Stimulated activated CD4-positive, alpha-beta T cell treated with anti-CD3 and anti-CD28 coated beads, Interleukin-12 subunit alpha, Interleukin-12 subunit beta, amount 100 ng/mL, for 48 hours (primary cell): ENCODE data around the gene YJEFN3.
A peak's percentile ranks its signal among the peaks of the same experiment; 100 is the strongest.

Experiments
- DNase-seq, 3 donors: peaks; one replicate each; pipeline ENCODE4 v3.0.0-alpha.2; 2020; ENCODE audit warnings: low read depth in 2 of 3, low spot score in 1 of 3

Gene YJEFN3

DNA sequence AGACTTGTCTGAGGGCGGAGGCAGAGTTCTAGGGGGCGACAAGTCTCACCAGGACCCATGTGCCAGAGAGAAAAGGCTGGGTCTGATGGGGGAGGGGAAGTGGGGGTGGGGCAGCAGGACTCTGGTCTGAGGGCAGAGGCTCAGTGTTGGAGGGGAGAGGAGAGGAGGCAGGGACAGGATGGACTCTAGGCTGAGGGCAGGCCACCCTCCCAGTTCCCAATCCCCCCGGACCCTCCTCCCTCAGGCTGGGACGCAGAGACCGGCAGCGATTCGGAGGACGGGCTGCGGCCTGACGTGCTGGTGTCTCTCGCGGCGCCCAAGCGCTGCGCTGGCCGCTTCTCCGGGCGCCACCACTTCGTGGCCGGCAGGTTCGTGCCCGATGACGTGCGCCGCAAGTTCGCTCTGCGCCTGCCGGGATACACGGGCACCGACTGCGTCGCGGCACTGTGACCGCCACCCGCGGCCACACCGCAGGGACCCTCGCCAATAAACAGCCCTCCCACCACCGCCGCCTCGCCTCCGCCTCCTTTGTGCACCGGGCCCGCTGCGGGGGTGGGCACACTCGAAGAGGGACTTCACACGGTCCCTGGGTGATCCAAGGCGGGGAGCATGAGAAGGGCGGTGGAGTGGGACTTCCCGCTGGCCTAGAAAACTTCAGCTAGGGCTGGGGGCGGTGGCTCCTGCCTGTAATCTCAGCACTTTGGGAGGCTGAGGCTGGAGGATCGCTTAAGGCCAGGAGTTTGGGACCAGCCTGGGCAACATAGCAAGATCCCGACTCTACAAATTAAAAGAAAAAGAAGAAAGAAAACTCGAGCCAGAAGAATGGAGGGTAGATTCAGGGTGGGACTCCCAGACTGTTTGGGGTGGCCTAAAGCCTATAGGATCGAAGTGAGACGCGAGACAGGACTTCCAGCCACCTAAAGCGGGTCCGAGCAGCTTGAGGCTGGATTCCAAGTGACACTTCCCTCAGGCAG lies 8.7 kb downstream of the YJEFN3 start:
- DNase-seq, result no peak

DNA sequence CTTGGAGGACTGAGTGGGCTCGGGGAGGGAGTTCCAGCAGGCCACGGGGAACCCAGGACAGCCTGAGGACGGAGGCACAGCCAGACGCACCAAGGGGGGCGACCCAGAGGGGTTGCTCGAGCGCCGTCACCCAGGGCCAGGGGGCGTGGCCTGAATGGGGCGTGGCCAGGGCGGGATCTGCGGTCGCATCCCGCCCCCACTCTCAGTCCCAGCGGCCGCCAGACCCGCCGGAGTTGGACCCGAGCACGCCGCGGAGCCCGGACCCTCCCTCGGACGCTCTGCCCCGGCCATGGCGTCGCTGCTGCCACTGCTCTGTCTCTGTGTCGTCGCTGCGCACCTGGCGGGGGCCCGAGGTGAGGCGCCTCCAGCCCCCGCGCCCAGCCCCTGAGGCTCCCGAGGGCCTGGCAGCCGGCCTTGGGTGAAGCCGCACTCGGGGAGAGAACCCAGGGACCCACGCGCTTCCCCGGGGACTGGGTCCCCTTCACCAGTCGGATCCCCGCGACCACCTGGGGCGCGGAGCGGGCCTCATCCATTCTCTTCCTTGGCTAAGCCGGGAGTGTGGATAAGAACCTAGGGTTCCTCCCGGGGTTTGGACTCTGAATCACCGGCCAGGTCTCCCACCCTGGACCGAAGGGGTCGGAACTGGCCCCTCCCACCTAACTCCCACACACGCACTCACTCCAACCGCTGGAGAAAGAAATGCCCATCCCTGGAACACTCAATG lies 9.5 kb downstream of the YJEFN3 start, which contains the start of gene CILP2:
CILP2 (plus strand) TSS at position 205 of the 724 bp plus-strand sequence; CDS start at position 290, 85 bp downstream.
- no peak for DNase-seq

DNA sequence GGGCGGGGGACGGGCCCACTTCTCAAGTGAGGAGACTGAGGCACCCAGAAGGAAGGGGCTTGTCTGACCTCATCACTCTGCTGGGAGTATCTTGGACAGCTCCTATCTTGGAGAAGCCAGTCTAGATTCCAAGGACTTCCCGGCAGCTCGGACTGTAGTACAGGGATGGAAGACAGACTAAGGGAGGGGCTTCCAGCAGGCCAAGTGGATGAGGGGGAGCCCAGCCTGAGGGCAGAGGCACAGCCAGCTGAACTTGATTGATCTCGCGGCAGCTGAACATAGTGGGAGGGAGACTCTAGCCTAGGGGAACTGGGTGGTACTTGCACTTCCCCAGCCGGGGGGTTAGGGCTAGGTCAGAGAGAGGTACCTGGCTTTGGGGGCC lies 10.1 kb downstream of the YJEFN3 start:
- DNase-seq, result no peak

DNA sequence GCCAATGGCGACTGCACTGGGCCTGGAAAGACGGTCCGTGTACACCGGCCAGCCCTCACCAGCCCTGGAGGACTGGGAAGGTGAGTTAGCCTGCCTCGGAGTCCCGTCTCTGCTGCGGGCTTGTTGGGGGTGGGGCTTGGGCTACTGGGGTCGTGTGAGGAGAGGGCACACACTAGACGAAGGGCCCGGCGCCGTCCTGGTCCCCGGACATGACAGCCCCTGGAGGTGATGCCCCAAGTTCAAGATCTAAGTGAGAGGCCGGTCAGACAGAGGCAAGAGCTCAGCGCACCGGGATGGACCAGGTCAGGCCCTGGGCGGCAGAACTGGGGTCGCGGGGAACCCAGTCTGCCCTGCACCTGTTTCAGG lies 11.0 kb downstream of the YJEFN3 start:
- DNase-seq, result no peak

DNA sequence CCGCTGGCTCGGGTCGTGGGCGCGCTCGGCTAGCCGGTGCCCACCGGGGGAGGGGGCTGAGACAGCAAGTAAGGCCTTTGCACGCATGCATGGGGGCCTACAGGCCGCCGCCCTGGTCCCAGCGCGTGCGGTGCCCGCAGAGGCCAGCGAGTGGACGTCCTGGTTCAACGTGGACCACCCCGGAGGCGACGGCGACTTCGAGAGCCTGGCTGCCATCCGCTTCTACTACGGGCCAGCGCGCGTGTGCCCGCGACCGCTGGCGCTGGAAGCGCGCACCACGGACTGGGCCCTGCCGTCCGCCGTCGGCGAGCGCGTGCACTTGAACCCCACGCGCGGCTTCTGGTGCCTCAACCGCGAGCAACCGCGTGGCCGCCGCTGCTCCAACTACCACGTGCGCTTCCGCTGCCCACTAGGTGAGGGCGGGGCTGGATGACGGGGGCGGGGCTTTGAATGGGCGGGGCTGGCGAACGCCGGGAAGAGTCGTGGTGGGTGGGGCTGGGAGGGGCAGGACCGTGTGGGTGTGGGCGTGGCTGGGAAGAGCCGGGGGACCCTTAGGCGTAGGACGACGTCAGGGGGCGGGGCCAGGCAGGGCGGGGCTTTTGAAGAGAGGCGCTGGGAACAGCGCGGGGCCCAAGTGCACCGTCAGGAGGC lies 11.5 kb downstream of the YJEFN3 start:
- peak; percentile 69 to 80 (median 75) for DNase-seq

DNA sequence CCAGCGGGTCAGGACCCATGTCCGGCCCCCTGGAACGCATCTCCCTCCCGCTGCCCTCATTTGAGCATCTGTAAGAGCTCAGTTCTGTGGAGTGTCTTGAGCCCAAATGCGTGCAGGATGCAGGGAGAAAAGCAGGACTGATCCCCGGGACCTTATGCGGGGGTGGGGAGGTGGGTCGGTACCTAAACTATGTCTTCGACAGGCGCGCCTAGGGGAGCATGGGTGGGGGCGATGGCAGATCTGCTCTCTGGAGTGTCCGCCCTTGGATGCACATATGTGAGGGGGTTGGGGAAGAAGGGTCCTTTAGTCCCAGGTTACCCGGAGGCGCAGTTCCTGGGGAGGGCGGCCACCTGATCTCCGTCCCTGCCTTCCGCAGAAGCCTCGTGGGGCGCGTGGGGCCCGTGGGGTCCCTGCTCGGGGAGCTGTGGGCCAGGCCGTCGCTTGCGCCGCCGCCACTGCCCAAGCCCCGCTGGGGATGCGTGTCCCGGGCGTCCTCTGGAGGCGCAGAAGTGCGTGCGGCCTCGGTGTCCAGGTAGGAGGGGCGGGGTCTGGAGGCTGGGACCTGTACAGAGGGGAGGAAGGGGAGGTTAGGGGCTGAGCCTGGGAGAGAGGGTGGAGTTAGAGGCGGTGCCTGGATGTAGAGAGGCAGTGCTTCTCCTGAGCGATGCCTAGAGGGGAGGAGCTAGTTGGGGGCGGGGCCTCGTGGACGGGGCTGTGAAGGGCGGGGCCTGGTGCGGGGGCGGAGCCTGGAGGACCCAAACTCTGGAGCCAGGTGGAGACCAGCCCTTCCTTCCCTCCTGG lies 12.2 kb downstream of the YJEFN3 start:
- DNase-seq, result peak; percentile 73 to 84 (median 79)

DNA sequence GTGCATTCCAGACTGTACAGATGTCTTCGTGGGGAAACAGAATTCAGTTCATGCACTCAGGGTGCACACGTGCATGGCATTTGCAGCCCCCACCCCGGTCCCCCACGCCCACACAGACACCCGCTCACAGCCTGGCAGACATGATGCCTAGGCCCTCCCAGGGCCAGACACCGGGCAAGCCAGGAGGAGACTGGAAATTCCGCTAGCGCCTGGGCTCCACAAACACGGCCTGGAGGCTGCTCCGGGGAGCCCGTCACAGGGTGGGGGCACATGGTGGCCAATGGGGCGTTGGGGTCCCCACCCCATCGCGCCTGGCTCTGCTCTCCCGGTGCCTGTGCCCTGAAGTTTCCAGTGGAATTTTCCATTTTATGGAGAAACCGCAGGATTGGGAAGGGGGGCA lies 12.9 kb downstream of the YJEFN3 start:
- DNase-seq, result no peak

DNA sequence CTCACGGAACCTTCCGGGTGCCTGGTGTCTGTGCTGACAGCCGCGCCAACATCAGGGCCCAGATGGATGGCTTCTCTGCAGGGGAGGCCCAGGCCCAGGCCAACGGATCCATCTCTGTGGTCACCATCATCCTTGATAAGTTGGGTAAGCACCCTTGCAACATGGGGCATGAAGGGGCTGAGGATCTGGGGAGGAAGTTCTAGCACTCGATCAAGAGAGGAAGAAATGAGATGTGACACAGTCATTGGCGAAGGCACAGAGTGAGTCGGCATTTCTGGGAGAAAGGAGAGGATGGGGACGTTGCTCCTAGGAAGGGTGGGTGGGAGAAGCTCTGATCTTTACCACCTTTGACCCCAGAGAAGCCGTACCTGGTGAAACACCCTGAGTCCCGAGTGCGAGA lies 13.8 kb downstream of the YJEFN3 start:
- DNase-seq, result no peak

DNA sequence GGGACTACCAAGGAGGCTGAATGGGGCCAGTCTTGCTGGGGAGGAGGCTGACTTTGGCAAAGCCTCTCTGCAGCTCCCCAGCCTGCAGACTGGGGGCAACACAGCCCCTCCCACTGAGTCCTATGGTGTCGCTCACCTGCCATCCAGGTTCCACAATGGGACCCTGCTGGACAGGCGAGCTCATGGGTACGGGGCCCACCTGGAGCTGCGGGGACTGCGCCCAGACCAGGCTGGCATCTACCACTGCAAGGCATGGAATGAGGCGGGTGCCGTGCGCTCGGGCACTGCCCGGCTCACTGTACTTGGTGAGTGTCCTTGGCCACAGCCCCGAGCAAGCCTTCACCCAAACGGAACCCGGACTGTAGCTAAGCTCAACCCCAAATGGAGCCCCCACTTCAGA lies 14.4 kb downstream of the YJEFN3 start:
- DNase-seq, result no peak

DNA sequence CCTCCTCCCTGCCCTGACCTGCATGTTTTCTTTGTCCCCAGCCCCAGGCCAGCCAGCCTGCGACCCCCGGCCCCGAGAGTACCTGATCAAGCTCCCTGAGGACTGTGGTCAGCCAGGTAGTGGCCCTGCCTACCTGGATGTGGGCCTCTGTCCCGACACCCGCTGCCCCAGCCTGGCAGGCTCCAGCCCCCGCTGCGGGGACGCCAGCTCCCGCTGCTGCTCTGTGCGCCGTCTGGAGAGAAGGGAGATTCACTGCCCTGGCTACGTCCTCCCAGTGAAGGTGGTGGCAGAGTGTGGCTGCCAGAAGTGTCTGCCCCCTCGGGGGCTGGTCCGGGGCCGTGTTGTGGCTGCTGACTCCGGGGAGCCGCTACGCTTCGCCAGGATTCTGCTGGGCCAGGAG lies 14.9 kb downstream of the YJEFN3 start:
- DNase-seq, result no peak

DNA sequence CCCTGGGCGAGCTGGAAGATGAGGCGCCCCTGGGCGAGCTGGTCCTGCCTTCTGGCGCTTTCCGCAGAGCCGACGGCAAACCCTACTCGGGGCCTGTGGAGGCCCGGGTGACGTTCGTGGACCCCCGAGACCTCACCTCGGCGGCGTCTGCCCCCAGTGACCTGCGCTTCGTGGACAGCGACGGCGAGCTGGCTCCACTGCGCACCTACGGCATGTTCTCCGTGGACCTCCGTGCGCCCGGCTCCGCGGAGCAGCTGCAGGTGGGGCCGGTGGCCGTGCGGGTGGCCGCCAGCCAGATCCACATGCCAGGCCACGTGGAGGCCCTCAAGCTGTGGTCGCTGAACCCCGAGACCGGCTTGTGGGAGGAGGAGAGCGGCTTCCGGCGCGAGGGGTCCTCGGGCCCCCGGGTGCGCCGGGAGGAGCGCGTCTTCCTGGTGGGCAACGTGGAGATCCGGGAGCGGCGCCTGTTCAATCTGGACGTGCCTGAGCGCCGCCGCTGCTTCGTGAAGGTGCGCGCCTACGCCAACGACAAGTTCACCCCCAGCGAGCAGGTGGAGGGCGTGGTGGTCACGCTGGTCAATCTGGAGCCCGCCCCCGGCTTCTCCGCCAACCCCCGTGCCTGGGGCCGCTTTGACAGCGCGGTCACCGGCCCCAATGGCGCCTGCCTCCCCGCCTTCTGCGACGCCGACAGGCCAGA lies 15.7 kb downstream of the YJEFN3 start:
- DNase-seq, result no peak

DNA sequence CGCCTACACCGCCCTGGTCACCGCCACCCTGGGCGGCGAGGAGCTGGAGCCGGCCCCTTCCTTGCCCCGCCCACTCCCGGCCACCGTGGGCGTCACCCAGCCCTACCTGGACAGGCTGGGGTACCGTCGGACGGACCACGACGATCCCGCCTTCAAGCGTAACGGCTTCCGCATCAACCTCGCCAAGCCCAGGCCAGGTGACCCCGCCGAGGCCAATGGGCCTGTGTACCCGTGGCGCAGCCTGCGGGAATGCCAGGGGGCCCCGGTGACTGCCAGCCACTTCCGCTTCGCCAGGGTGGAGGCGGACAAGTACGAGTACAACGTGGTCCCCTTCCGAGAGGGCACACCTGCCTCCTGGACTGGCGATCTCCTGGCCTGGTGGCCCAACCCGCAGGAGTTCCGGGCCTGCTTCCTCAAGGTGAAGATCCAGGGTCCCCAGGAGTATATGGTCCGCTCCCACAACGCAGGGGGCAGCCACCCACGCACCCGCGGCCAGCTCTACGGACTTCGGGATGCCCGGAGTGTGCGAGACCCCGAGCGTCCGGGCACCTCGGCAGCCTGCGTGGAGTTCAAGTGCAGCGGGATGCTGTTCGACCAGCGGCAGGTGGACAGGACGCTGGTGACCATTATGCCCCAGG lies 16.4 kb downstream of the YJEFN3 start:
- no peak for DNase-seq

DNA sequence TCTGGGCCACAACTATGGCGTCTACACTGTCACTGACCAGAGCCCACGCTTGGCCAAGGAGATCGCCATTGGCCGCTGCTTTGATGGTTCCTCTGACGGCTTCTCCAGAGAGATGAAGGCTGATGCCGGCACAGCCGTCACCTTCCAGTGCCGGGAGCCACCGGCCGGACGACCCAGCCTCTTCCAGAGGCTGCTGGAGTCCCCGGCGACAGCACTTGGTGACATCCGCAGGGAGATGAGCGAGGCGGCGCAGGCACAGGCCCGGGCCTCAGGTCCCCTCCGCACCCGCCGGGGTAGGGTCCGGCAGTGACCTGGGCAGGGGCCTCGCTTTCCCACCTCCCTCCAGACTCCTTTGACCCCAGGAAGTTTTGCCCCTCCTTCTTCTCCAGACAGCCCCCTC lies 17.0 kb downstream of the YJEFN3 start:
- DNase-seq, result no peak

DNA sequence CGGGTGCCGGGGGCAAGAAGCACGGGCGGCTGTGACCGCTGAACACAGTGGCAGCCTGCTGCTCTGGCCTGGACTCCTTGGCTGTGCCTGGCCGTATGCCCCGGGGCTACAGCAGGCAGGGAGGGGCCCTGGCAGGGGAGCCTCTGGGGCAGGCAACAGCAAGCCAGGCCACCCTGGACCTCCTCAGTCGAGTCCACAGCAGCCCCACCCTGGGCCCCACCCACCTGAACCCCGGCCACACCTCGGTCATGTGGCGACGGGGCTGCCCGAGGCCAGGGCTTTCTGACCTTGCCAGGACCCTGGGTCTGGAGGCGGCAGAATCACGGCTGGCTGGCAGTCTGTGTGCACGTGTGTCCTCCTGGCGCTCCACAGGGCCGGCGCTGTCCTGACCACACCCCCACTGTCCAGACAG lies 18.0 kb downstream of the YJEFN3 start:
- DNase-seq, result no peak

DNA sequence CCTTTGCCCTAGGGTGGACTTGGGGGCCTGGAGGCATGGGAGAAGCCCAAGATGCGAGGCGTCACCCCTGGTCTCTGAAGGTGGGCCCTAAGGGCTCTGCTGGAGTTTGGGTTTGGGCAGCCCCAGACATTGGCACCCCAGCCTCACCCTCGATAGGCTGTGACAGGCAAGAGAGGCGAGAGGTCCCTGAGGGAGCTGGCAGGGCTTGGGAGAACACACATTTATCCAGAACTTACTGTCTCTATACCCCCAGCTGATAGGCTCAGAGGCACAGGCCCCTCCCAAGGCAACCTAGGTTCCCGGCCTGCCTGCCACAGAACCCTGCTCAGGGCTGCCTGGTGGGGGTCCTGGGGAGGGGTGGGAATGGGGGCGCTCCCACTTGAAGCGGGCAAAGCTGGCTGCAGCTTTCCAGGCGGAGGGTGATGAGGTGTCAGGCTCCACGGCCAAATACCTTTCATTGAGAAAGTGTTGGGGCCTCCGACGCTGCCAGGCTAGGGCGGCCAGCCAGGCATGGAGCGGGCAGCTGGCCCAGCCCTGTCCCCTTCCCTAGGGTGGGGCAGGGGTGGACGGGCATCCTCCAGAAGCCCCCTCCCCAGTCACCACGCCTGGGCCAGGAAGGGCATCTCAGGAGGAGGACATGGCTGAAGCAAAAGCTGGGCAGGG lies 19.1 kb downstream of the YJEFN3 start:
- DNase-seq, result no peak

DNA sequence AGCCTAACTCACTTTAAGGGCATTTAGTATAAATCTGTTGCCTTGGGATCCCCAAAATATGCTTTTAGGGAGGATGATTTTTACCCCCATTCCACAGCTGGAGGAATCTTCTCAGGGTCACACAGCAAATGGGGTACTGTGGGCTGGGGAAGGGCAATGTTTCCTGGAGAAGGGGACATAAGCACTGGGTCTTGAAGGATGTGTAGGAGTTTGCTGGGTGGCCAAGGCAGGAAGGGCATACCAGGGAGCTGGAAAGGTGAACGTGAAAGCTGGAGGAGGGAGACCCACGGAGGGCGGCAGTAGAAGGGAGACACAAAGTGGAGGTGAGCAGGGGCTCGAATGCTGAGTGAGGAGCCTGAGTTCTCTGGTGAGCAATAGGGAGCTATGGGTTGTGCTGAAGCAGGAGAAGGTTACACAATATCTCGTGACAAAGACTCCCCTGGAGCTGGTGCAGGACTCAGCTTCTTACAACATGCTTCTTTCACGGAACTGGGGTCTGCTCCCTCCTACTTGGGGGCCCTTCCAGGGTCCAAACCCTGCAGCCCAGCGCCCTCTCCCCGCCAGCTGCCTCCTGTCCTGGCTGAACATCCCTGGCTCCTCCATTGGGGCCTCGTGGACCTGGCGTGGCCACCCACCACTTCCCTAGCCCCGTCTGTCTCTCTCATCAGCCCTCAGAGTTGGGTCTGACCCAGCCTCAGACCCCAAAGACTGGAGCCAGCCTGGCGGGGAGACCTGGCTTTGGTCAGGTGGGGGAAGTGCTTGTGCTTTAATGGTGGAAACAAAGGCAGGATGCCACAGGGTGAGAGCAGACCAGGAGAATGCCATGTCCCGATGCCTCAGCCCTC lies 20.4 kb downstream of the YJEFN3 start:
- DNase-seq, result no peak

DNA sequence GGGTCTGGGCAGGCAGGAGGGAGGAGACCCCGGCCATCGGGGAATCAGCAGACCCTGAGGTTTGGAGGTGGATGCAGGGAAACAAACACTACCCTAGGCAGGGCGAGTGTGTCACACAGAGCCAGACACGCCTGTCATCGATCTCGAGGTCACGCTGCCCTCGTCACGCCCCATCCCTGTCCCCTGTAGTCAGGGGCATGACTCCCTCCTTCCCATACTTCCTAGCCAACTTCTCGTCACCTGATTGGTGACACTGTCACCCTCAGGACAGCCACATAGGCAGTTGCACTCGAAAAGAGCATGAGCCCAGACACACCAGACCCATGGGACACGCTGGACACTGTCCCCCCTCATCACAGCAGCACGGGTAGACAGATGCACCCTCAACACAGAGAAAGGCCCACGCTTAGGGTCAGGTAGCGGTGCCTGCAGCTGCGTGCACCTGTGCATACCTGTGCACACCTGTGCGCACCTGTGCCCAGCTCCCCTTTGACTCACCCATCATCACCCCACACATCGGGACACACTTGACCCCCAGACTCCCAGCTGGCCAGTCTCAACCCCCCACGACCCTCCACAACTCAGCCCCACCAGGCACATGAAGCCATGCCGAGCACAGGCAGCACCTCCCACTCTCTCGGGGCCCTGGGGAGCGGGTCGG lies 21.2 kb downstream of the YJEFN3 start:
- DNase-seq, result no peak

DNA sequence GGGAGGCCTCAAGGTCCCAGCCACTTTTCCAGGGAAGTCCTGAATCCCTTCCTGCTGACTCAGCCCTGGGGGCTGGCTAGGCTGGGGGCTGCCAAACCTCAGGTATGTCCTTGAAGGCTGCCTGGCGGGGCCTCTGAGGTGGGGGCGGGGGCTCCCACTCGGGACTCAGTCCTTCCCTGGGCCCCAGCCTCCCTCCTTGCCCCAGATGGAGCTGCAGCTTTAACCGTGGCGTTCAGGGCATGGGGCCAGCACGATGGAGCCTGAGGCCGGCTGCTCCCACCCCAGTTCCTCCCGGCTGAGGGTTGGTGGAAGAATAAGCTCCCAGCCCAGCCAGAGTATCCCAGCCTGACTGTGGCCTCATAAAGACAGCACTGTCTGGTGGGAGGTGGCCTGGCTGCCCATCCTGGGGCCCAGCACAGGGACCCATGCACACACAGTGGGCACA lies 21.8 kb downstream of the YJEFN3 start:
- DNase-seq, result no peak
